ENCODE results near the gene PDIK1L. TPM values are rescaled to one million over a fixed set of nuclear protein-coding genes. Genes with fewer than 3 reads are reported as not detected.

PDIK1L gene
- total and polyA plus RNA-seq, 9 of the 15 experiments (the other 6 are each of a cell fraction or from before 2014, with no cell fraction given), result 12.8 to 30.2 (median 21.5) TPM

DNA sequence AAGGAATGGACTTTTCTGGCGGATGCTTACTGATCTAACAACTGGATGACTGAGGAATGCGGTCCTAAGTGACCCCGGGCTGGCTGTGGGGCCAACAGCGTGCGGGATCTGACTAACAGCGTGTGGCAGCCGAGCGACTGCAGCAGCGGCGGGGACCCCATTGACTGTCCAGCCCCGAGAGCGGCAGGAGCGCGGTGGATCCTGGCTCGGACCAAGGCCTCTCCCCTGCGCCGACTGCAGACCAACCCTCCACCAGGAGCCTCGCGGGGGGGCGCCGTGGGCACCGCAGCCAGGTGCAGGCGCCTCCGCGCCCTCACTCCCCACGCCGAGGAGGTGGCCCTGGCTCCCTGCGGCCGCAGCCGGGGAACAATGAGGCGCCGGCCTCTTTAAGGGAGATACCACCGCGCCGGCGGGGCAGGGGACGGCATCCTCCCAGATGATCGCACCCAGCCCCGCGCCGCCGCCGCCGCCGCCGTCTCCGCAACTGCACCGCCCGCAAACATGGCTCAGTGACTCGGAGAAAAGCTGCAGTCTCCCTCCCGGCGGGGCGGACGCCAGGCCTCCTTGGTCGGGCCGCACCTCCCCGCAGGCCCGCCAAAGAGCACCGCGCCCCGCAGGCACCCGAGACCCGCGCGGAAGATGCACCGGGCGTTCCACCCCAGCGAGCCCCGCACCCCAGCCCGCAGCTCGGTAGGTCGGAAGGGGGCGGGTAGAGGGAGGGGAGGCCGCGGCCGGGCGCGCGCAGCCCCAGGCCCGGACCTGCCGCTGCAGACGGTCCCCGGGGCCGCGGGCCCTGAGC lies 694 bp upstream of the PDIK1L start (continued):
- TF ChIP-seq ZNF318 (IDR thresholded peaks at IDR 0.05; ENCODE audit: borderline replicate concordance in 1 of 2, low read depth in 1 of 2) (no peak), DPF2 (IDR thresholded peaks at IDR 0.05) (no peak), GTF2E2 (tag; IDR thresholded peaks at IDR 0.05) (peak; percentile 93; the same call in 1 of the 2 replicates), JUNB (CRISPR knock-in tag; conservative IDR thresholded peaks at IDR 0.05) (no peak), FOXK2 (conservative IDR thresholded peaks at IDR 0.05 in 1 of 2, IDR thresholded peaks at IDR 0.05 in 1 of 2; ENCODE audit: low read depth in 2 of 2) (peak in 1 of 2 experiments; percentile 95; a peak in 2 of 4 replicates), ZNF146 (CRISPR knock-in tag; IDR thresholded peaks at IDR 0.05; ENCODE audit: unreplicated experiment) (peak; percentile 3), ZNF644 (tag; IDR thresholded peaks at IDR 0.05; ENCODE audit: low read depth) (no peak; the same call in 1 of the 2 replicates)
